Measurements from ENCODE around the gene CFDP1. TPM values are rescaled to one million over a fixed set of nuclear protein-coding genes. Genes with fewer than 3 reads are reported as not detected.

The CFDP1 gene
- total and polyA plus RNA-seq, 2 donors (not counting 1 experiment from before 2014, with no cell fraction given): 6.3 to 42.8 TPM

- H3K27me3 Mint-ChIP-seq: peaks cover 31% of the 10 kb centered on the region
- H3K27ac Mint-ChIP-seq: no peak overlapping the region
- Histone ChIP-seq H3K9me3 (ENCODE audit: control extremely low read depth in 1 of 3, control insufficient read depth in 2 of 3, insufficient read depth in 1 of 3, low read length in 2 of 3) (no peaks in the 10 kb centered on the region), H4K20me1 (ENCODE audit: control insufficient read depth, insufficient read depth, low read length, poor library complexity, severe bottlenecking) (peaks cover 22% of the 10 kb centered on the region), H3K4me3 (ENCODE audit: control extremely low read depth in 1 of 5, extremely low read depth in 1 of 5, insufficient read depth in 1 of 5, low read depth in 2 of 5, low read length in 4 of 5) (no peak overlapping the region), H3K9ac (ENCODE audit: low read length) (no peak overlapping the region), H2AFZ (ENCODE audit: insufficient read depth, low read depth, low read length, poor library complexity, severe bottlenecking) (no peak overlapping the region), H3K4me1 (ENCODE audit: control insufficient read depth in 2 of 2, insufficient read depth in 2 of 2, low read length in 2 of 2) (peaks cover 14 to 15% of the 10 kb centered on the region in 2 donors), H3K27me3 (replicated peaks in 1 of 4; ENCODE audit: control extremely low read depth in 1 of 4, control insufficient read depth in 3 of 4, insufficient read depth in 4 of 4, low read length in 3 of 4) (peaks cover 0 to 42% (median 13%) of the 10 kb centered on the region in 4 experiments), H3K79me2 (ENCODE audit: control insufficient read depth, insufficient read depth, low read length) (no peaks in the 10 kb centered on the region), H3K27ac (ENCODE audit: low read length in 2 of 2) (no peak overlapping the region), H3K4me2 (replicated peaks; ENCODE audit: low read depth, low read length, poor library complexity, severe bottlenecking) (no peak overlapping the region), H3K36me3 (replicated peaks in 1 of 2; ENCODE audit: control extremely low read depth in 1 of 2, control insufficient read depth in 1 of 2, extremely low read depth in 1 of 2, insufficient read depth in 2 of 2, low read length in 1 of 2) (peaks cover 1 to 5% of the 10 kb centered on the region in 2 experiments)
- H3K4me1 Mint-ChIP-seq: peaks cover 20% of the 10 kb centered on the region
- ATAC-seq (ENCODE audit: low read depth): no peak
- DNase-seq: no peak
- 83% methylated on average over 4 of the region's 7 CpGs for WGBS (ENCODE audit: insufficient coverage)
- POLR2A ChIA-PET: no interaction called here
- H3K4me3 Mint-ChIP-seq: no peak overlapping the region
- CTCF ChIA-PET: no interaction called here
- no peaks in the 10 kb centered on the region for H3K9me3 Mint-ChIP-seq (ENCODE audit: insufficient read depth)
- intact Hi-C loops (cut with micrococcal nuclease): no loop called here
- no peak for TF ChIP-seq EZH2 (IDR thresholded peaks at IDR 0.05; ENCODE audit: borderline replicate concordance, insufficient read depth, low read depth, low read length, poor library complexity, severe bottlenecking)
- no peak for TF ChIP-seq CTCF (IDR thresholded peaks at IDR 0.05)
Measured at GRCh38 chr16:75317101-75317522, 116.2 kb downstream of the CFDP1 start.

- Histone ChIP-seq H3K27ac (ENCODE audit: low read length in 2 of 2) (no peak overlapping the region), H3K4me1 (ENCODE audit: control insufficient read depth in 2 of 2, insufficient read depth in 2 of 2, low read length in 2 of 2) (peaks cover 14 to 15% of the 10 kb centered on the region in 2 donors), H3K36me3 (replicated peaks in 1 of 2; ENCODE audit: control extremely low read depth in 1 of 2, control insufficient read depth in 1 of 2, extremely low read depth in 1 of 2, insufficient read depth in 2 of 2, low read length in 1 of 2) (peaks cover 3 to 5% of the 10 kb centered on the region in 2 experiments), H3K4me2 (replicated peaks; ENCODE audit: low read depth, low read length, poor library complexity, severe bottlenecking) (no peak overlapping the region), H3K9me3 (ENCODE audit: control extremely low read depth in 1 of 3, control insufficient read depth in 2 of 3, insufficient read depth in 1 of 3, low read length in 2 of 3) (no peaks in the 10 kb centered on the region), H3K9ac (ENCODE audit: low read length) (no peak overlapping the region), H3K4me3 (ENCODE audit: control extremely low read depth in 1 of 5, extremely low read depth in 1 of 5, insufficient read depth in 1 of 5, low read depth in 2 of 5, low read length in 4 of 5) (no peak overlapping the region), H2AFZ (ENCODE audit: insufficient read depth, low read depth, low read length, poor library complexity, severe bottlenecking) (no peak overlapping the region), H3K27me3 (replicated peaks in 1 of 4; ENCODE audit: control extremely low read depth in 1 of 4, control insufficient read depth in 3 of 4, insufficient read depth in 4 of 4, low read length in 3 of 4) (peaks cover 0 to 32% (median 12%) of the 10 kb centered on the region in 4 experiments), H4K20me1 (ENCODE audit: control insufficient read depth, insufficient read depth, low read length, poor library complexity, severe bottlenecking) (peaks cover 22% of the 10 kb centered on the region), H3K79me2 (ENCODE audit: control insufficient read depth, insufficient read depth, low read length) (no peaks in the 10 kb centered on the region)
- Mint-ChIP-seq H3K27ac (no peak overlapping the region), H3K4me1 (peaks cover 15% of the 10 kb centered on the region), H3K4me3 (no peak overlapping the region), H3K9me3 (ENCODE audit: insufficient read depth) (no peaks in the 10 kb centered on the region), H3K27me3 (peaks cover 26% of the 10 kb centered on the region)
- 100% methylated on average over 1 of the region's 6 CpGs for WGBS (ENCODE audit: insufficient coverage)
- ATAC-seq (ENCODE audit: low read depth): no peak
- ChIA-PET POLR2A (no interaction called here), CTCF (no interaction called here)
- intact Hi-C loops (cut with micrococcal nuclease): no loop called here
- TF ChIP-seq EZH2 (IDR thresholded peaks at IDR 0.05; ENCODE audit: borderline replicate concordance, insufficient read depth, low read depth, low read length, poor library complexity, severe bottlenecking) (no peak), CTCF (IDR thresholded peaks at IDR 0.05) (no peak)
- DNase-seq: no peak
Measured at GRCh38 chr16:75315539-75316306, 117.6 kb downstream of the CFDP1 start.

Measured in B cell (primary cell).